Lung (tissue), 12 donors: ENCODE results near the gene MYBPC2. TPM values are rescaled to one million over a fixed set of nuclear protein-coding genes. Genes with fewer than 3 reads are reported as not detected.

ENCODE experiments used
- ATAC-seq: fragments of 200-7000 bp; cut with Tn5 transposase; one replicate; pipeline ENCODE4 v1.9.1; 2020; ENCODE audit warnings: moderate number of reproducible peaks; ENCODE audit not compliant: insufficient read depth, low FRiP score
- DNase-seq, 3 donors: peaks; one replicate each; pipeline ENCODE4 v3.0.0-alpha.2; 2013 to 2017
- H3K27ac ChIP-seq, 2 donors: one replicate each; pipeline ENCODE4 v1.5.1; 2013; ENCODE audit warnings: mild to moderate bottlenecking in 2 of 2, moderate library complexity in 2 of 2, control low read depth in 1 of 2, inconsistent platforms in 1 of 2, low read depth in 1 of 2, low read length in 1 of 2
- H3K27me3 ChIP-seq, 3 donors: one replicate each; pipeline ENCODE4 v1.5.1; 2013; ENCODE audit warnings: low read length in 2 of 3; ENCODE audit not compliant: control insufficient read depth in 3 of 3, insufficient read depth in 3 of 3
- H3K36me3 ChIP-seq, 4 donors: one replicate each; pipeline ENCODE4 v1.5.1; 2013; ENCODE audit warnings: low read length in 4 of 4, mild to moderate bottlenecking in 1 of 4, moderate library complexity in 1 of 4; ENCODE audit not compliant: control insufficient read depth in 4 of 4, insufficient read depth in 4 of 4
- H3K4me1 ChIP-seq, 5 donors: one replicate each; pipeline ENCODE4 v1.5.1; 2013; ENCODE audit warnings: low read length in 5 of 5, mild to moderate bottlenecking in 2 of 5, moderate library complexity in 1 of 5; ENCODE audit not compliant: control insufficient read depth in 5 of 5, insufficient read depth in 5 of 5
- H3K4me3 ChIP-seq: one replicate; pipeline ENCODE4 v1.5.1; 2013; ENCODE audit warnings: mild to moderate bottlenecking, control low read depth, moderate library complexity
- H3K9ac ChIP-seq, 2 donors: one replicate each; pipeline ENCODE4 v1.5.1; 2013; ENCODE audit warnings: low read length in 2 of 2, control low read depth in 1 of 2; ENCODE audit not compliant: insufficient read depth in 1 of 2
- H3K9me3 ChIP-seq, 4 donors: one replicate each; pipeline ENCODE4 v1.5.1; 2013; ENCODE audit warnings: low read length in 3 of 4, mild to moderate bottlenecking in 1 of 4, moderate library complexity in 1 of 4; ENCODE audit not compliant: control insufficient read depth in 4 of 4, insufficient read depth in 3 of 4
- CTCF ChIP-seq: IDR thresholded peaks from 2 replicates; pipeline ENCODE4 v1.5.1; 2012; ENCODE audit warnings: mild to moderate bottlenecking; ENCODE audit errors: control extremely low read depth, extremely low read depth
- WGBS, 2 donors: extraction: QIAGEN DNeasy Blood & Tissue Kit; methylation state at CpG; one replicate each; pipeline ENCODE4 v1.1.7; 2013; 5-methylcytosine and 5-hydroxymethylcytosine counted together
- polyA plus RNA-seq, 2 donors: library from polyadenylated mRNA; stranded (reverse); fragments of 200-250 nt; gene quantifications; one replicate each; pipeline ENCODE4 v1.2.1, GENCODE V29; 2013
- total RNA-seq, 2 donors: library from RNA; depleted of rRNA in 1 of 2; stranded (reverse); fragments of >200 nt in 1 of 2; gene quantifications; one replicate each; pipeline ENCODE4 v1.2.1, GENCODE V29; 2014 to 2021
- donor health status: control.
- donor health status: control.
- donor health status: Bipolar disorder and iron deficiency.
- donor health status: healthy.
- donor health status: DM: yes; HTN: yes; CAD: no.

The MYBPC2 gene
- total and polyA plus RNA-seq, 4 donors, result 0.04 to 0.91 (median 0.38) TPM

GRCh38 chr19:50419022-50419579 lies 13.6 kb upstream of the MYBPC2 start:
- Histone ChIP-seq H3K9me3 (no peaks in the 10 kb centered on the region), H3K4me3 (no peak overlapping the region), H3K36me3 (no peaks in the 10 kb centered on the region), H3K4me1 (peaks cover 0 to 4% (median 0%) of the 10 kb centered on the region in 5 donors), H3K27ac (no peak overlapping the region), H3K9ac (peak overlapping the region in 1 of 2 donors; percentile 5), H3K27me3 (peaks cover 0 to 14% (median 12%) of the 10 kb centered on the region in 3 donors)
- WGBS, 2 donors, result 12 to 20% methylated on average over 14 of the region's 14 CpGs
- DNase-seq, result no peak
- no peak for ATAC-seq
- no peak for TF ChIP-seq CTCF

DNA sequence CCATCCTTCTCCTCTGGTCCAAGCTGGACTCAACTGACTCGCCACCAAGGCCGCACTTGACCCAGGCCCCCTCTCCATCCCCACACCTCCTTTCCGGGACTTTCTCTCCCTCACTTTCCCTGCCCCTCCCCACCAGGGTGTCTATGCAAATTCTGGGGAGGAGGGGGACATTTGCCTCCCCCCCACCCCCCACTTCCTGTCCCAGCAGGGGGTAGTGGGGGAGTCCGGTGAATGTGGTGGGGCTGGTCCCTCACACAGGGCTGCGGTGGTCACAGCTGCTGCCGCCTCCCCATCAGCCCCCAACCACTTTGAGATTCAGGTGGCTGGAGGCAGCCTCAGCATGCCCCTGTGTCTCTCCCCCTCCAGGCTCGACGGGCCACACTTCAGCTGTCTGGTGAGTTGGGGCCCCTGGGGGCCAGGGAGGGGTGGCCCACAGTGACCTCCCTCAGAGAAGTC lies 13.1 kb upstream of the MYBPC2 start:
- Histone ChIP-seq H3K9me3 (no peaks in the 10 kb centered on the region), H3K4me1 (peaks cover 0 to 4% (median 0%) of the 10 kb centered on the region in 5 donors), H3K9ac (no peak overlapping the region), H3K27ac (no peak overlapping the region), H3K4me3 (no peak overlapping the region), H3K36me3 (no peaks in the 10 kb centered on the region), H3K27me3 (peaks cover 0 to 14% (median 12%) of the 10 kb centered on the region in 3 donors)
- TF ChIP-seq CTCF, result no peak
- DNase-seq (no peak), ATAC-seq (no peak)
- 16 to 22% methylated on average over 7 to 8 of the region's 8 CpGs for WGBS, 2 donors

DNA sequence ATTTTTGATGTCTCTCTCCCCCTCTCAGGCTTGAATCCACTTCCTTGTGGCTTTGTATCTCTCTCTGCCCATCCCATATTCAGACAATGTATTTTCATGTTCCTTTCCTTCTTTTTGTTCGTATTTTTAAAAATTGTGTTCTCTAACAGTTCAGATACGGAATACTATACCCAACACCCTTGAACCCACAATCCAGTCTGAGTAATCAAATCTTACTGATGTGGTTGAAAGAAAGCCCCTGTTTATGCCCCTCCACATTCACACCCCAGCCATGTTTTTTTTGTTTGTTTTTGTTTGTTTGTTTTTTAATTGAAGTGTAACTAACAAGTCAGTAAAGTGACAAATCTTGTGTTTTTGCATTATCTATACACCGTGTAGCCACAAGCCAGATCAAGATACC lies 12.6 kb upstream of the MYBPC2 start:
- DNase-seq (no peak), ATAC-seq (no peak)
- Histone ChIP-seq H3K9me3 (no peaks in the 10 kb centered on the region), H3K4me3 (no peak overlapping the region), H3K4me1 (peaks cover 0 to 4% (median 0%) of the 10 kb centered on the region in 5 donors), H3K27ac (no peak overlapping the region), H3K27me3 (peaks cover 0 to 14% (median 12%) of the 10 kb centered on the region in 3 donors), H3K9ac (no peak overlapping the region), H3K36me3 (no peaks in the 10 kb centered on the region)
- WGBS, 2 donors, result 35 to 41% methylated on average over 3 of the region's 3 CpGs
- no peak for TF ChIP-seq CTCF

GRCh38 chr19:50420808-50421207 lies 11.9 kb upstream of the MYBPC2 start:
- H3K4me1 ChIP-seq, result peaks cover 0 to 4% (median 0%) of the 10 kb centered on the region in 5 donors
- no peak for TF ChIP-seq CTCF
- peaks cover 0 to 14% (median 12%) of the 10 kb centered on the region in 3 donors for H3K27me3 ChIP-seq
- ATAC-seq (no peak), DNase-seq (no peak)
- no peak overlapping the region for H3K4me3 ChIP-seq
- no peaks in the 10 kb centered on the region for H3K36me3 ChIP-seq
- 63% methylated on average over 3 of the region's 3 CpGs for WGBS, 2 donors
- H3K27ac ChIP-seq, result no peak overlapping the region
- H3K9ac ChIP-seq, result no peak overlapping the region
- H3K9me3 ChIP-seq, result no peaks in the 10 kb centered on the region
